Stomach (tissue), 4 donors: ENCODE data around the gene PTPRM.

Experiments used
- CTCF ChIP-seq, 7 experiments: fragments of 450-650 bp in 4 of 7; fragments of 200-600 bp in 3 of 7; sonication (generic) in 3 of 7; IDR thresholded peaks; one replicate each; pipeline ENCODE4 v1.5.1; 2016 to 2019; ENCODE audit warnings: antibody characterized with exemption in 7 of 7, control low read depth in 2 of 7, mild to moderate bottlenecking in 1 of 7
- EP300 ChIP-seq: sonication (generic); formaldehyde crosslinking; IDR thresholded peaks from one replicate; pipeline ENCODE4 v1.6.1; 2017; ENCODE audit warnings: antibody characterized with exemption
- POLR2A ChIP-seq, 4 donors: fragments of 450-650 bp; IDR thresholded peaks; one replicate each; pipeline ENCODE4 v1.6.1; 2016; ENCODE audit warnings: antibody characterized with exemption in 4 of 4, control low read depth in 2 of 4, mild to moderate bottlenecking in 1 of 4, moderate library complexity in 1 of 4
- POLR2AphosphoS5 ChIP-seq, 3 donors: sonication (generic); formaldehyde crosslinking; IDR thresholded peaks; one replicate each; pipeline ENCODE4 v1.6.1; 2016; ENCODE audit warnings: antibody characterized with exemption in 3 of 3

- TF ChIP-seq CTCF (IDR thresholded peaks at IDR 0.05): no peak
- no peak for TF ChIP-seq POLR2A (IDR thresholded peaks at IDR 0.05)
- TF ChIP-seq POLR2AphosphoS5 (IDR thresholded peaks at IDR 0.05): no peak
- no peak for TF ChIP-seq EP300
Observed at GRCh38 chr18:8080092-8080491, 513.0 kb downstream of the PTPRM start.
